ENCODE results near the gene TTLL10.
A peak's percentile ranks its signal among the peaks of the same experiment; 100 is the strongest.

TTLL10 gene

GRCh38 chr1:1222575-1223225 is 49.0 kb downstream of the TTLL10 start:
- DNase-seq (ENCODE audit: low read depth in 2 of 2): no peak

- DNase-seq (ENCODE audit: low read depth in 2 of 2): no peak
Observed at GRCh38 chr1:1223321-1223720, 49.6 kb downstream of the TTLL10 start.

- DNase-seq (ENCODE audit: low read depth in 2 of 2): no peak
Observed at GRCh38 chr1:1223891-1224290, 50.2 kb downstream of the TTLL10 start.

GRCh38 chr1:1225238-1225845 is 51.7 kb downstream of the TTLL10 start:
- no peak for DNase-seq (ENCODE audit: low read depth in 2 of 2)

- no peak for DNase-seq (ENCODE audit: low read depth in 2 of 2)
Observed at GRCh38 chr1:1225913-1226312, 52.2 kb downstream of the TTLL10 start.

- no peak for DNase-seq (ENCODE audit: low read depth in 2 of 2)
Observed at GRCh38 chr1:1226566-1227362, 53.1 kb downstream of the TTLL10 start.

GRCh38 chr1:1227386-1227785 is 53.7 kb downstream of the TTLL10 start:
- no peak for DNase-seq (ENCODE audit: low read depth in 2 of 2)

GRCh38 chr1:1228187-1228586 is 54.5 kb downstream of the TTLL10 start:
- DNase-seq (ENCODE audit: low read depth in 2 of 2): no peak

- no peak for DNase-seq (ENCODE audit: low read depth in 2 of 2)
Observed at GRCh38 chr1:1228596-1229321, 55.1 kb downstream of the TTLL10 start.

- no peak for DNase-seq (ENCODE audit: low read depth in 2 of 2)
Observed at GRCh38 chr1:1229770-1230169, 56.1 kb downstream of the TTLL10 start.

- no peak for DNase-seq (ENCODE audit: low read depth in 2 of 2)
Observed at GRCh38 chr1:1230656-1231399, 57.1 kb downstream of the TTLL10 start.

GRCh38 chr1:1231400-1232207 is 57.9 kb downstream of the TTLL10 start, which contains the start of gene SDF4:
Gene SDF4, minus strand, starts transcription at chr1:1232001. Its CDS starts 3,229 bp downstream, at chr1:1228772.
- peak; percentile 94 for DNase-seq (ENCODE audit: low read depth in 2 of 2)

- no peak for DNase-seq (ENCODE audit: low read depth in 2 of 2)
Observed at GRCh38 chr1:1232208-1232795, 58.6 kb downstream of the TTLL10 start, which contains the start of gene B3GALT6. Gene B3GALT6, plus strand, starts transcription at chr1:1232237. Its CDS starts 42 bp downstream, at chr1:1232279.

GRCh38 chr1:1232796-1233566 is 59.3 kb downstream of the TTLL10 start:
- no peak for DNase-seq (ENCODE audit: low read depth in 2 of 2)

GRCh38 chr1:1233567-1233892 is 59.9 kb downstream of the TTLL10 start:
- no peak for DNase-seq (ENCODE audit: low read depth in 2 of 2)

- DNase-seq (ENCODE audit: low read depth in 2 of 2): no peak
Observed at GRCh38 chr1:1234180-1234808, 60.6 kb downstream of the TTLL10 start.

- DNase-seq (ENCODE audit: low read depth in 2 of 2): no peak
Observed at GRCh38 chr1:1235016-1235744, 61.5 kb downstream of the TTLL10 start.

GRCh38 chr1:1236176-1236763 is 62.6 kb downstream of the TTLL10 start:
- DNase-seq (ENCODE audit: low read depth in 2 of 2): no peak

All from activated CD8-positive, alpha-beta memory T cell treated with anti-CD3 and anti-CD28 coated beads for 4 hours (primary cell).